ENCODE data around the gene PPP1R3E.
"Not testable (repeated sequence)": the region's sequence is repeated elsewhere in the genome, so short reads cannot be mapped to it uniquely, and the experiment has no call there.

The PPP1R3E gene, protein sequence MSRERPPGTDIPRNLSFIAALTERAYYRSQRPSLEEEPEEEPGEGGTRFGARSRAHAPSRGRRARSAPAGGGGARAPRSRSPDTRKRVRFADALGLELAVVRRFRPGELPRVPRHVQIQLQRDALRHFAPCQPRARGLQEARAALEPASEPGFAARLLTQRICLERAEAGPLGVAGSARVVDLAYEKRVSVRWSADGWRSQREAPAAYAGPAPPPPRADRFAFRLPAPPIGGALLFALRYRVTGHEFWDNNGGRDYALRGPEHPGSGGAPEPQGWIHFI

DNA sequence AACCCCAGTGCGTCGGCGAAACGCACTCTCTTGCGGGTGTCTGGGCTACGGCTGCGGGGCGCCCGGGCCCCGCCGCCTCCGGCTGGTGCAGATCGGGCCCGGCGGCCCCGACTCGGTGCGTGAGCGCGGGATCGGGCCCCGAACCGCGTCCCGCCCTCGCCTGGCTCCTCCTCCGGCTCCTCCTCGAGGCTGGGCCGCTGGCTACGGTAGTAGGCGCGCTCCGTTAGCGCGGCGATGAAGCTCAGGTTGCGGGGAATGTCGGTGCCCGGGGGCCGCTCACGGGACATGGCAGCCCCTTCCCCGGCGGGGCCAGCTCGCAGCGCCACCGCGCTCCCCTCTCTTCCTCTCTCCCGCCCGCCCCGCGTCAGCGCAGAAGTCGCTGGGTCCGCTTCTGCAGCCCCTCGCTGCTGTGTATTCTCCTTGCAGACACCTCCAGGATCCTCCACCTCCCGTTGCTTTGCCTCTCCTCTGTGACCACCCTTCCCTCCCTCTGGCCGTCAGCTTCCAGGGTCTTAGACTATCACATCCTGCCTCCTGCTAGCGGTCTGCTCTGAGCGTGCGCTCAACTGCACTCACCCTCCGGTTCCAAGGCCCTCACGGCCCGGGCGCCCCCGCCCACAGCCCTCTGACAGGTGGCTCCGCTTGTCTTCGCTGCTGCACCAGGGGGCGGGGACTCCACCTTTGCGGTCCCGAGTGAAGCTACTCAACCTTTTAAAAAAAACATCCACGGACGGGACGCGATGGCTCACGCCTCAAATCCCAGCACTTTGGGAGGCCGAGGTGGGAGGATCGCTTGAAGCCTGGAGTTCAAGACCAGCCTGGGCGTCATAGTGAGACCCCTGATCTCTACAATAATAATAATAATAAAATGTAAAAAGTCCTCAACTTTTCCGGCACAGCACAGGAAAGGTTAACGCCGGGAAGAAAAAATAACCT lies at the start of gene PPP1R3E:
TSS of gene PPP1R3E (minus strand) at position 570 of the 936 bp plus-strand sequence. CDS start at position 287, 283 bp downstream.
- peak; percentile 84 to 88 for DNase-seq

DNA sequence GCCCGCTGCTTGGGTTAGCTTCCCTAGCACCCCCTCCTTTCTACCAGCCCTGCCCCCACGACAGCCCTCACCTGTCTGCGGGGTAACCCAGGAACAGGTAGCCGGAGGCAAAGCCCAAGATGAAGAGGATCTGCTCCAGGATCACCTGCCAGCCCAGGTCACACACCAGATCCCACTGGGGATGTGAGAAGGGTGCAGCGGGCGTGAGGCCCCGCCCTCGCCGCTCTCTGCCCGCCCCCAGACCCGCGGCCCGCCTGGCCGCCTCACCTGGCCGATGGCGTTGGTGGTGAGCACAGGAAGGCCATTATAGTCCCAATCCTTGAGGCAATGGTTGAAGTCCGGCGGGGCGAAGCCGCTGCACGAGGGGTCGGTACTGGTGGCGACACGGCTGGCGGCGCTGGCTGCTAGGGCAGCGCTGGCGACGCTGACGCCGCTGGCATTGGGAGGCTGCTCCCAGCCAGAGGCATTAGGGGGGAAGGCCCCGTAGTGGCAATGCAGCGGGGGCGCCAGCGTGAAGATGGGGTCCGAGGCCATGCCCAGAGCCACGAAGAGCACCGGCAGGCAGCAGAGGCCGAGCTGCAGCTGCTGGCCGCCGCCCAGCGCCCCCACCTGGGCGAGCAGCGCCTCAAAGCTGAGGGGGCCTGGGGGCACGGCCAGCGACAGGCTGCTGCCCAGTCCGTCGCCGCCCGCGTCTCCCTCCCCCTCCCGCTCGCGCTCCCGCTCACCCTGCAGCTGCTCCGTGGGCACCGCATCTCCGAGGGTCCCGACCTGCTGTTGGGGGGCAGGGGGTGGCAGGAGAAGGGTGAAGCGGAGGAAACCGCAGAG lies 49.2 kb upstream of the PPP1R3E start:
- DNase-seq, result no peak

DNA sequence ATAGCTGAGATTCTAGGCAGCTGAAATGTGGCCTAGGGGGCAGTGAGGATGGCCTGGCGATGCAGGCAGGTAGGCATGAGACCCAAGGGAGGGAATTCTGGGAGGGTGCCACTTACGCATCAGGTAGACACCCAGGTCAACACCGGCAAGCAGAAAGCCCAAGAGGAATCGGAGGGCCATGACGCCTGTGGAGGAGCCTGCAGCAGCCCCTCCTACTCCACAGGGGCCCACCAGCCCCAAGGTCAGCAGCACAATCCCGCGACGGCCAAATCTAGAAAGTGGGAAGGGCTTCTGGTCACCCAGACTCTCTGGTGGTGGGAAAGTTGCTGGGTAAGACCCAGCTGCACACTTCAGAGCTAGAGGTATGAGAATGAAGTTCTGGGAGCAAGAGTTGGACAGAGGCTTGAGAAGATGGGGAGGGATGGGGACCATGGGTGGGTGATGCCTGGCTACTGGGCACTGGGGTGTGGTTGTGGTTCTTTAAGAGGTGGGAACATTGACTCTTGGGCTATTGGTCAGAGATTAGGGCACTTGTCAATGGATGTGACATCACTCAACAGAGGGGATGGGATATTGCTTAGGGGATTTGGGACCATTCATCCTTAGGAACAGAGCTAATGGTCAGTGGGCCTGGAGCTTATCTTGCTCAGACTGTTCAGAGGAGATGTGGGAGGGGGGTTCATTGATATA lies 46.6 kb upstream of the PPP1R3E start:
- DNase-seq, result no peak

DNA sequence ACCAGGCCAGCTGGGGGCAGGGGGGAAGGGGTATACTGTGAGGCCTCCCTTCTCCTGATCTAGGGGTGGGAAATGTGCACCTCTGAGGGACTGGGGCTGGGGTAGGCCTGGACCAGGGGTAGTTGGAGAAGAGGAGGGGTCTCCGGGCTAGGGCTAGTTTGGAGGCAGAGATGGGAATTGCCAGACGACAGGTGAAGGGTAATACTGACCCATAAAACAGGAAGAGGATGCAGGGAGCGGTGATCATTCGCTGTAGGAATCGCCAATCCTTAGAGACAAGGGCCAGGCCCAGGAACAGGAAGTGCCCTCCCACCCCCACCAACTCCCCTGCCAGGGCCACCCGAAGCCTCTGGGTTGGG lies 45.6 kb upstream of the PPP1R3E start:
- no peak for DNase-seq

DNA sequence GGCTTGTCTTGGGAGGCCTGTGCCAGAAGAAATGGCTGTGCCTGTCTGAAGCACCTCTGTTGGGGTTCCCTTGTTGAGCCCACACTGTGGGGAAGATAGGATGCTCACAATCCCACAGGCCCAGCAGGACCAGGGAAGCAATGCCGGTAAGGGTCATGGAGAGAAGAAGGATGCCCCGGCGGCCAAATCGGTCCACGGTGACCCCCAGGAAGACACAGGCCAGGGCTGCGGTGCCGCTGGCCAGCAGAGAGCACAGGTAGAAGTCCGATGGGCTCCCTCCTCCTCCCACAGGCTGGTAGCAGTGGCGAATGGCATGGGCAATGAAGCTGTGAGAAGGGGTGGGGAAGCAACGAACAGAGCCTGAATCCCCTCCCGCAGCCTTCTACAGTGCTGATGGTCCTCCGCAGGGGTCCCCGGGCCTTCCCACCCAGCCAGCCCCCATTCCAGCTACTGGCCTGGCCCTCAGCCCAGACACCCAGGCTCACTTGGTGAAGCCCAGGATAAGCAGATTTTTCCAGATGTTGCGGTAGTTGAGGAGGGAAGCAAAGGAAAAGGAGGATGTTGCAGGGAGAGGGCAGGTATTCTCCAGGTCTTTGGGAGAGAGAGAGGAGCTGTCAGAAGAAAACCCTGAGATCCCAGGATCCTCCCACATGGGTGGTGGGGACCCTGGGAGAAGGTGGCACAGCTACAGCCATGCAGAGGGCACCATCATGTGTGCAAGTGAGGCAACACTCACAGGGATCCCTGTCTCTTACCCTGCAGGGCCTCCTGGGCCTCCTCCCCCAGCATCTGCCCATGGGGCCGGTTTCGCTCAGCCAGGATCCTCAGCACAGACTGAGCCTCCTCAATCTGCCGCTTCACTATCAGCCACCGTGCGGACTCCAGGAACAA lies 45.0 kb upstream of the PPP1R3E start:
- DNase-seq, result no peak

DNA sequence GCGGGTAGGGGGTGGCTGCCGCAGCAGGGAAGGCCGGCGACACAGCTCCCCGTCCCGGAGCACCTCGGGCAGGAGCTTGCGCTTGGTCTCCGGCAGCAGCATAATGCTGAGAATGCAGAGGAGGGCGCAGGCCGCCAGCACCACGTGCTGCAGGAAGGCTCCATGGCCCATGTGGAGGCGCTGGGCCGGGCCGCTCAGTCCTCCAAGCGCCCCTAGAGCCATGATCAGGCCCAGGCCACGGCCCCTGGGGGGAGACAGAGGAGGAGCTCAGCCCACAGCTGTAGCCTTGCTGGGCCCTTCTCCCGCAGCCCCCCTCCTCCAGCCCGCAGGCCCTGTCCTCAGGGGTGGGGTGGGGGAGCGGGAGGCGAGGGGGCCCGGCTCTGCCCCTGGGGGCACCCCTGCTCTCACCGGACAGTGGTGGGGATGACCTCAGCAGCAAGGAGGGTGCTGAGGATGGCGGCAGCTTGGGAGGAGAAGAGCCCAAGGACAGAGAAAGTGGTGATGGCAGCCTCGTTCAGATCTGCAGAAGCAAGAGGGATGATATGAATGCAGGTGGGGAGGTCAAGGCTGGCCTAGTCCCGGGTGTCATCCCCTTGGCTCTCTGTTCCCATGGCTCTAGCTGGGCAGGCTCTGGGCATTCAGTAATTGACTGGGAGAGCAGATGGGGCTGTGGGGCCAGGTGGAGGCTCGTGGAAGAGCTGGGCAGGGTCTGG lies 44.2 kb upstream of the PPP1R3E start:
- DNase-seq, result no peak

DNA sequence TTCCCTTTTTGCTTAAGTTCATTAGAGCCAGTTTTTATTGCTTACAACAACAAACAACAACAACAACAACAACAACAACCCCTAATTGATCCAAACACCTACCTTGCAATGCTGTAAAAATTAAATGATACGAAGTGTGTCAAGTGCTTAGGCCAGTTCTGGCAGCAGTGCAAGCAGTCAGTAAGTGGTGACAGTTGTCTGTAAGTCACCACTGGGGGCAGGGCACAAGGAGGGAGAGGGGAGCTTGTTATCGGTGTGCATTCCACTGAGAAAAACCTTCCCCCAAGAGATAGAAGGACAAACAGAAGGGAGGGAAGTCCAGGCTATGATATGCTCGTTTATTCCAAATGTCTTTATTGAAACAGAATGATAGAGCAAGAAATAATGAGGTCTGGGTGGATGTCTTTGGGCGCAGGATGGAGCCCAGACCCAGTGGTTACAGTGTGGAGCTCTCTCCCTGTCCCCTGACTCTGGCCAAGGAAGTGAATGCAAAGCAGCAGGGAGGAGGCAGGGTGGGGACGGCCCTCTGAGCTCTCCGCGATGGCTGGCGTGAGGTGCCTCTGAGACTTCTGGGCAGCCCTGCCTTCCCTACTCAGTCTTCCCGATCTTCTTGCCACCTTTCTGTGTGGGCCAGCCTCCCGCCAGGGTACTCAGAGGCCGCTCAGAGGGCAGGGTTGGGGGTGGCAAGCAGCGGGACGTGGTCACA lies 43.5 kb upstream of the PPP1R3E start:
- no peak for DNase-seq

DNA sequence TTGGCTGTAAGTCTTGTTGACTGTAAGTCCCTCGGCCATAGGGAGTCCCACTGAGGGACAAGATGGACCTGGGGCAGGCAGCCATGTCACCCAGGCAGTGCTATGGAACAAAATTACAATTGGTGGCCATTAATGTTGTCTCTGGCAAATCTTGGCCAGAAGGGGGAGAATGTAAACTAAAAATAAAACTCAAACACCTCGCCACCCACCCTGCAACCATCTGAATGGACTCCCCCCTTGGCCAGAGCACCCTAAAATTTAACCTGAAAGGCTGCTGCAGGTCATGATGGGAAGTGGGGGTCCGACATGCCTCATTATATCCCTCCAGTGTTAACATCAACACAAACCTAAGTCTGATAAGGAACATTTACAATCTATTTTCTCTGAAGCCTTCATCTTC lies 41.8 kb upstream of the PPP1R3E start:
- no peak for DNase-seq

DNA sequence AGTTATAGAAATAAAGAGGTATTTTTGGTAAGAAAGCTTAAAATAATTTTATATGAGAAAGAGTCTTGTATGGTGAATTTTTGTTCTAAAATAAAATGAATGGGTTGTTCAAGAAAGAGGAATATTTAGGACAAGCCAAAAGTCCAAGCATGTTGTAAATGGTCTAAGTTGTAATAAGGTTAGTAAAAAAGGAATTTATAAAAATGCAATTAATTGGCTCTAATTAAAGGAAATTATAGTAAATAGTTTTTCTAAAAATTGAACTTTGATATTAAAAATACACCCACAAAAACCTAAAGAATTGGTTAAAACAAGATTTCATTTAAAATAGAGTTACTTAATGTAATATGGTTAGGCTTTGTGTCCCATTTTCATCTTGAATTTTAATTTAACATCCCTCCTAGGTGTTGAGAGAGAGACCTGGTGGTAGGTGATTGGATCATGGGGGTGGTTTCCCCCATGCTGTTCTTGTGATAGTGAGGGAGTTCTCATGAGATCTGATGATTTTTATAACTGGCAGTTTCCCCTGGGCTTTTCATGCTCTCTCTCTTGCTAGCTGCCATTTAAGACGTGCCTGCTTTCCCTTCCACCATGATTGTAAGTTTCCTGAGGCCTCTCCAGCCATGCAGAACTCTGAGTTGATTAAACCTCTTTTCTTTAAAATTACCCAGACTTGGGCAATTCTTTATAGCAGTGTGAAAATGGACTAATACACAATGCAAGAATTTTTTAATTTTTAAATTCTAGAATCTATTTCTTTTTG lies 37.0 kb upstream of the PPP1R3E start:
- no peak for DNase-seq

DNA sequence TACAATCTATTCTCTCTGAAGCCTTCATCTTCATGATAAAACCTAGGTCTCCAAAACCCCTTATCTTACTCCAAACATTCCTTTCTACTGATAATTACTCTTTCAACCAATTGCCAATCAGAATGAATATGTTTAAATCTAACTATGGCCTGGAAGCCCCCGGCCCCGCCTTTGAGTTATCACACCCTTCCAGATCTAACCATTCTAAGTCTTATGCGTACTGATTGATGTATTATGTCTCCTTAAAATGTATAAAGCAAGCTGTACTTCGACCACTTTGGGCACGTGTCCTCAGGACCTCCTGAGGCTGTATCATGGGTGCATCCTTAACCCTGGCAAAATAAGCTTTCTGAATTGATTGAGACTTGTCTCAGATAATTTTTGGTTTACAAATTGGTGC lies 33.0 kb upstream of the PPP1R3E start:
- no peak for DNase-seq

DNA sequence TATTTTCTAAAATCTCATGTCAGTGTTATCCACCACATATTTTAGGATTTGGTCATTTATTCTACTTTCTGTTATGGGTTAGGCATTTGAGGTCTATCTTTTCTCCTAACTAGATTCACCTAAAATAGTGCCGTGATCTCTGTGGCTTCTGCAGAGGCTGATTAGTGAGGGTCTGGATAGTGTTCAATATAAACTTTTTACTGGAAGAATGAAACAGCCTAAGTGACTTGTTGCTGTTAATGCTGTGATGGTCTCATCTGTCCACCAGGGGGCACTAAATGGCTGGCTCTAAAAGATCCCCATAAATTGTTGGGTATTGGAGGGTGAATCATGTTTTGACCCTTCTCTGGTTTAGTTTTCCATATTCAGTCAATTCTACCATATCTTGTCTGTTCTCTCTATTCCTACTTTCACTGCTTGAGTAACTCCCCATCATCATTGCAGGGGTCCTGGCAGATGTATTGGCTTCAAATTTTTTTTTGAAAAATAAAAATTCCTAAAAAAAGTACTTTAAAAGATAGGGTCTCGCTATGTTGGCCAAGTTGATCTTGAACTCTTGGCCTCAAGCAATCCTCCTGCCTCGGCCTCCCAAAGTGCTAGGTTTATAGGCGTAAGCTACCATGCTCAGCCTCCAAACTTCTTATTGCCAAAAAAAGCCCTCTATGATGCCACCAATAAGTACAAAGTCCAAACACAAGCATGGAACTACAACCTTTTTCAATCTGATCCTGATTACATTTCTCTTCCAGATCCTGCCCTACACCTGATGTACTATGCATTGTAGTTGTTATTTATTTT lies 25.5 kb upstream of the PPP1R3E start:
- peak; percentile 66 to 76 for DNase-seq

DNA sequence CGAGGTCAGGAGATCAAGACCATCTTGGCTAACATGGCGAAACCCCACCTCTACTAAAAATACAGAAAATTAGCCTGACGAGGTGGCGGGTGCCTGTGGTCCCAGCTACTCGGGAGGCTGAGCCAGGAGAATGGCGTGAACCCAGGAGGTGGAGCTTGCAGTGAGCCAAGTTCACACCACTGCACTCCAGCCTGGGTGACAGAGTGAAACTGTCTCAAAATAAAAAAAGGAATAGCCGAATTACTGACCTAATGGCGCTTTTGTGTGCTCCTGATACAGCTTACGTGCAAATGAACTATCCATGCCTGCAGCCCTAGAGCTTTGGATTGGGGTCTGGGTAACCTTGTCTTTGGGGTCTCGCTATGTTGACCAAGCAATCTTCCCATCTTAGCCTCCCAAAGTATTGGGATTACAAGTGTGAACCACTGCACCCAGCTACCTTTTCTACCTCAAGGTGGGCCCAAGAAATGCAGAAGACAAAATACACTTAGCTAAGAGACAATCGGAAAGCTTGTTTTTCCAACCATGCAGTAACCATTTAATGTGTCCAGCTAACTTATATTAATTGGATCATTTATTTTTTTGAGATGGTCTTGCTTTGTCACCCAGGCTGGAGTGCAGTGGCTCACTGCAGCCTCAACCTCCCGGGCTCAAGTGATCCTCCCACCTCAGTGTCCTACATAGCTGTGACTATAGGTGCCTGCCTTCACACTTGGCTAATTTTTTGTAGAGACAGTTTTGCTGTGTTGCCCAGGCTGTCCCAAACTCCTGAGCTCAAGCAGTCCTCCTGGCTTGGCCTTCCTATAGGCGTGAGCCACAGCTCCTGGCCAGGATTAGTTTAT lies 24.1 kb upstream of the PPP1R3E start:
- no peak for DNase-seq

DNA sequence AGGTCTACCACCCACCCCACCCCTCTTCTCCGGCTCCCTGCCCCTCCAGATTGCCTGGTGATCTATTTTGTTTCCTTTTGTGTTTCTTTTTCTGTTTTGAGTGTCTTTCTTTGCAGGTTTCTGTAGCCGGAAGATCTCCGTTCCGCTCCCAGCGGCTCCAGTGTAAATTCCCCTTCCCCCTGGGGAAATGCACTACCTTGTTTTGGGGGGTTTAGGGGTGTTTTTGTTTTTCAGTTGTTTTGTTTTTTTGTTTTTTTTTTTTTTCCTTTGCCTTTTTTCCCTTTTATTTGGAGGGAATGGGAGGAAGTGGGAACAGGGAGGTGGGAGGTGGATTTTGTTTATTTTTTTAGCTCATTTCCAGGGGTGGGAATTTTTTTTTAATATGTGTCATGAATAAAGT lies 23.1 kb upstream of the PPP1R3E start:
- not testable (repeated sequence) for DNase-seq

DNA sequence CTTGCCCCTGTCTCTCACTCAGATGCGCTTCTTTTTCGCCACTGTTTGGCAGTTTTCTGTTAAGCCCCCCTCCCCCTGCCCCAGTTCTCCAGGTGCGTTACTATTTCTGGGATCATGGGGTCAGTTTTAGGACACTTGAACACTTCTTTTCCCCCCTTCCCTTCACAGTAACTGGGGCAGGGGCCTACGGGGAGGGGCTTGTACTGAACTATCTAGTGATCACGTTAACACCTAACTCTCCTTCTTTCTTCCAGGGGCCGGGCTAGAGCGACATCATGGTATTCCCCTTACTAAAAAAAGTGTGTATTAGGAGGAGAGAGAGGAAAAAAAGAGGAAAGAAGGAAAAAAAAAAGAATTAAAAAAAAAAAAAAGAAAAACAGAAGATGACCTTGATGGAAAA lies 22.3 kb upstream of the PPP1R3E start:
- DNase-seq, result no peak

DNA sequence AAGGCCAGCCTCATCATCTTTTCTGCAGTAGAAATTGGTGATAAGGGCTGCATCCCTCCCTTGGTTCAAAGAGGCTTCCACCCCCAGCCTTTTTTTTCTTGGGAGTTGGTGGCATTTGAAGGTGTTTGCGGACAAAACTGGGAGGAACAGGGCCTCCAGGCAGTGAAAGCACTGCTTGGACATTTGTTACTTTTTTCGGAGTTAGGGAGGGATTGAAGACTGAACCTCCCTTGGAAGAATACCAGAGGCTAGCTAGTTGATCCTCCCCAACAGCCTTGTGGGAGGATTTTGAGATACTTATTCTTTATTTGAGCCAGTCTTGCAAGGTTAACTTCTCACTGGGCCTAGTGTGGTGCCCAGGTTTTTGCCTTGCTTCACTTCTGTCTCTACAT lies 21.8 kb upstream of the PPP1R3E start:
- no peak for DNase-seq

DNA sequence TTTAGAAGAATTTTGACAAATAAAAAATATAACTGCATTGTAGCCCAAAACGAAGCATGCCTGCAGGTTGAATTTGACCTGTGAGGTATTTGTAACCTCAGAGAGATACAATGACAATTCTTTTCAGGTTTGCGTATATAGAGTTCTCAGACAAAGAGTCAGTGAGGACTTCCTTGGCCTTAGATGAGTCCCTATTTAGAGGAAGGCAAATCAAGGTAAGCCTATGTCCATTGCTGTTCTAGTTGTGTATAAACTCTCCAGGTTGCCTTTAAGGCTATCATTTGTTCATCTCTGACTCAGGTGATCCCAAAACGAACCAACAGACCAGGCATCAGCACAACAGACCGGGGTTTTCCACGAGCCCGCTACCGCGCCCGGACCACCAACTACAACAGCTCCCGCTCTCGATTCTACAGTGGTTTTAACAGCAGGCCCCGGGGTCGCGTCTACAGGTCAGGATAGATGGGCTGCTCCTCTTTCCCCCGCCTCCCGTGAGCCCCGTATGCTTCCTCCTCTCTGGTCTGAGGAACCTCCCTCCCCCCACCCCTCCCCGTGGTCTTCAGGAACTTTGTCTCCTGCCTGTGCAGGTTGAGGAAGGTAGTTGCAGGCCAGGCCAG lies 21.3 kb upstream of the PPP1R3E start:
- no peak for DNase-seq
